ENCODE data around the gene ASXL3. TPM values are rescaled to one million over a fixed set of nuclear protein-coding genes. Genes with fewer than 3 reads are reported as not detected.

Gene ASXL3
- polyA plus RNA-seq, 1 donor (not counting 4 experiments of a cell fraction or from before 2014, with no cell fraction given) = not detected

GRCh38 chr18:33641141-33641540 lies 63.1 kb downstream of the ASXL3 start:
- H3K4me1 ChIP-seq (ENCODE audit: control insufficient read depth, extremely low read depth, insufficient read depth, low read length) = no peaks in the 10 kb centered on the region
- no peak overlapping the region for H3K9ac ChIP-seq (ENCODE audit: control insufficient read depth, extremely low read depth, insufficient read depth, low read length)
- H3K27me3 ChIP-seq (ENCODE audit: control insufficient read depth, extremely low read depth, insufficient read depth, low read length) = no peaks in the 10 kb centered on the region
- no peaks in the 10 kb centered on the region for H3K36me3 ChIP-seq (ENCODE audit: control insufficient read depth in 2 of 2, extremely low read depth in 1 of 2, insufficient read depth in 2 of 2, low read length in 2 of 2)
- FAIRE-seq = no peak
- H4K20me1 ChIP-seq (ENCODE audit: control insufficient read depth, extremely low read depth, insufficient read depth, low read length) = no peaks in the 10 kb centered on the region
- DNase-seq (ENCODE audit: low read depth, low spot score) = no peak
- dilution Hi-C loops (cut with MboI; ENCODE audit: extremely low pct_ligation_motif_present, low sequenced_read_pairs) = no loop called here
- H3K79me2 ChIP-seq (ENCODE audit: control insufficient read depth, insufficient read depth, low read length) = no peaks in the 10 kb centered on the region
- H3K9me3 ChIP-seq (ENCODE audit: control insufficient read depth, low read depth, low read length) = no peaks in the 10 kb centered on the region
- no peak overlapping the region for H3K4me2 ChIP-seq (ENCODE audit: control insufficient read depth, extremely low read depth, insufficient read depth, low read depth, low read length)
- no peaks in the 10 kb centered on the region for H3K9me1 ChIP-seq (ENCODE audit: control insufficient read depth, extremely low read depth, insufficient read depth, low read length)
- no peak for TF ChIP-seq EZH2 (IDR thresholded peaks at IDR 0.05; ENCODE audit: low read length)
- TF ChIP-seq, protein P1, sequence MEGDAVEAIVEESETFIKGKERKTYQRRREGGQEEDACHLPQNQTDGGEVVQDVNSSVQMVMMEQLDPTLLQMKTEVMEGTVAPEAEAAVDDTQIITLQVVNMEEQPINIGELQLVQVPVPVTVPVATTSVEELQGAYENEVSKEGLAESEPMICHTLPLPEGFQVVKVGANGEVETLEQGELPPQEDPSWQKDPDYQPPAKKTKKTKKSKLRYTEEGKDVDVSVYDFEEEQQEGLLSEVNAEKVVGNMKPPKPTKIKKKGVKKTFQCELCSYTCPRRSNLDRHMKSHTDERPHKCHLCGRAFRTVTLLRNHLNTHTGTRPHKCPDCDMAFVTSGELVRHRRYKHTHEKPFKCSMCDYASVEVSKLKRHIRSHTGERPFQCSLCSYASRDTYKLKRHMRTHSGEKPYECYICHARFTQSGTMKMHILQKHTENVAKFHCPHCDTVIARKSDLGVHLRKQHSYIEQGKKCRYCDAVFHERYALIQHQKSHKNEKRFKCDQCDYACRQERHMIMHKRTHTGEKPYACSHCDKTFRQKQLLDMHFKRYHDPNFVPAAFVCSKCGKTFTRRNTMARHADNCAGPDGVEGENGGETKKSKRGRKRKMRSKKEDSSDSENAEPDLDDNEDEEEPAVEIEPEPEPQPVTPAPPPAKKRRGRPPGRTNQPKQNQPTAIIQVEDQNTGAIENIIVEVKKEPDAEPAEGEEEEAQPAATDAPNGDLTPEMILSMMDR (optimal IDR thresholded peaks at IDR 0.05 in 1 of 3, IDR thresholded peaks at IDR 0.05 in 1 of 3, conservative IDR thresholded peaks at IDR 0.05 in 1 of 3; ENCODE audit: extremely low read depth in 1 of 3, insufficient read depth in 2 of 3, low read length in 3 of 3) = no peak
- H3K27ac ChIP-seq (ENCODE audit: control insufficient read depth, insufficient read depth, low read length) = no peak overlapping the region
- no peak overlapping the region for H3K4me3 ChIP-seq (ENCODE audit: control insufficient read depth in 2 of 3, extremely low read depth in 1 of 3, insufficient read depth in 2 of 3, low read depth in 1 of 3, low read length in 3 of 3)
- no peak overlapping the region for H2AFZ ChIP-seq (ENCODE audit: control insufficient read depth, low read length)

- Histone ChIP-seq H3K9ac (ENCODE audit: control insufficient read depth, extremely low read depth, insufficient read depth, low read length) (no peak overlapping the region), H3K9me3 (ENCODE audit: control insufficient read depth, low read depth, low read length) (no peaks in the 10 kb centered on the region), H3K36me3 (ENCODE audit: control insufficient read depth in 2 of 2, extremely low read depth in 1 of 2, insufficient read depth in 2 of 2, low read length in 2 of 2) (no peaks in the 10 kb centered on the region), H3K9me1 (ENCODE audit: control insufficient read depth, extremely low read depth, insufficient read depth, low read length) (no peaks in the 10 kb centered on the region), H2AFZ (ENCODE audit: control insufficient read depth, low read length) (no peak overlapping the region), H3K79me2 (ENCODE audit: control insufficient read depth, insufficient read depth, low read length) (no peaks in the 10 kb centered on the region), H3K4me3 (ENCODE audit: control insufficient read depth in 2 of 3, extremely low read depth in 1 of 3, insufficient read depth in 2 of 3, low read depth in 1 of 3, low read length in 3 of 3) (no peak overlapping the region), H4K20me1 (ENCODE audit: control insufficient read depth, extremely low read depth, insufficient read depth, low read length) (no peaks in the 10 kb centered on the region), H3K27ac (ENCODE audit: control insufficient read depth, insufficient read depth, low read length) (no peak overlapping the region), H3K4me1 (ENCODE audit: control insufficient read depth, extremely low read depth, insufficient read depth, low read length) (no peaks in the 10 kb centered on the region), H3K4me2 (ENCODE audit: control insufficient read depth, extremely low read depth, insufficient read depth, low read depth, low read length) (no peak overlapping the region), H3K27me3 (ENCODE audit: control insufficient read depth, extremely low read depth, insufficient read depth, low read length) (no peaks in the 10 kb centered on the region)
- dilution Hi-C loops (cut with MboI; ENCODE audit: extremely low pct_ligation_motif_present, low sequenced_read_pairs) = no loop called here
- TF ChIP-seq, protein P1 (optimal IDR thresholded peaks at IDR 0.05 in 1 of 3, IDR thresholded peaks at IDR 0.05 in 1 of 3, conservative IDR thresholded peaks at IDR 0.05 in 1 of 3; ENCODE audit: extremely low read depth in 1 of 3, insufficient read depth in 2 of 3, low read length in 3 of 3) = no peak
- no peak for TF ChIP-seq EZH2 (IDR thresholded peaks at IDR 0.05; ENCODE audit: low read length)
- DNase-seq (ENCODE audit: low read depth, low spot score) (no peak), FAIRE-seq (no peak)
Measured at GRCh38 chr18:33644494-33644893, 66.5 kb downstream of the ASXL3 start.
